GM12878 (cell line): ENCODE measurements around the gene TOMM22. TPM values are rescaled to one million over a fixed set of nuclear protein-coding genes. Genes with fewer than 3 reads are reported as not detected.

ENCODE experiments used
- CHD1 ChIP-seq: IDR thresholded peaks from 2 replicates; pipeline ENCODE4 v1.6.1; 2012; ENCODE audit warnings: low read depth, low read length, improper control_type of control experiment
- CUX1 ChIP-seq: IDR thresholded peaks from 2 replicates; pipeline ENCODE4 v1.6.1; 2012; ENCODE audit warnings: improper control_type of control experiment, low read depth, low read length; ENCODE audit not compliant: insufficient replicate concordance
- IRF3 ChIP-seq: fragments of 450-650 bp; IDR thresholded peaks from 2 replicates; pipeline ENCODE4 v1.6.1; 2014; ENCODE audit warnings: mild to moderate bottlenecking
- IRF5 ChIP-seq: fragments of 450-650 bp; IDR thresholded peaks from 2 replicates; pipeline ENCODE4 v1.6.1; 2017; ENCODE audit warnings: borderline replicate concordance
- KAT2A ChIP-seq: conservative IDR thresholded peaks from 2 replicates; pipeline ENCODE4 v1.6.1; 2011; ENCODE audit warnings: low read depth, low read length; ENCODE audit not compliant: control insufficient read depth
- KLF5 ChIP-seq: fragments of 450-650 bp; IDR thresholded peaks from 2 replicates; pipeline ENCODE4 v1.6.1; 2014; ENCODE audit warnings: mild to moderate bottlenecking; ENCODE audit not compliant: partially characterized antibody
- MEF2B ChIP-seq: fragments of 450-650 bp; IDR thresholded peaks from 2 replicates; pipeline ENCODE4 v1.6.1; 2018; ENCODE audit warnings: mild to moderate bottlenecking, moderate library complexity; ENCODE audit not compliant: partially characterized antibody, poor library complexity, severe bottlenecking
- RB1 ChIP-seq: fragments of 450-650 bp; formaldehyde crosslinking; IDR thresholded peaks from 2 replicates; pipeline ENCODE4 v1.6.1; 2017; ENCODE audit warnings: mild to moderate bottlenecking, borderline replicate concordance
- RCOR1 ChIP-seq: conservative IDR thresholded peaks from 2 replicates; pipeline ENCODE4 v1.6.1; 2012; ENCODE audit warnings: low read depth, low read length, improper control_type of control experiment
- RELA ChIP-seq: fragments of 450-650 bp; IDR thresholded peaks from 2 replicates; pipeline ENCODE4 v1.8.0; 2014; ENCODE audit warnings: borderline replicate concordance; ENCODE audit not compliant: partially characterized antibody
- RELB ChIP-seq: fragments of 450-650 bp; IDR thresholded peaks from 2 replicates; pipeline ENCODE4 v1.6.1; 2017; ENCODE audit warnings: low read depth, mild to moderate bottlenecking, moderate library complexity
- SKIL ChIP-seq: fragments of 450-650 bp; IDR thresholded peaks from 2 replicates; pipeline ENCODE4 v1.6.1; 2017; ENCODE audit warnings: mild to moderate bottlenecking, low read depth, inconsistent platforms; ENCODE audit not compliant: poor library complexity, severe bottlenecking
- ZNF384 ChIP-seq: IDR thresholded peaks from 2 replicates; pipeline ENCODE4 v1.6.1; 2012; ENCODE audit warnings: low read depth, mild to moderate bottlenecking, low read length, improper control_type of control experiment, borderline replicate concordance
- polyA plus RNA-seq, 11 experiments: library from polyadenylated mRNA; depleted of rRNA in 4 of 11; unstranded in 6 of 11; stranded (reverse) in 5 of 11; fragments of >200 nt; fragmentation: Nextera tagmentation in 4 of 11; fragmentation: Illumina TruSeq in 1 of 11; extraction: Ambion mirVana in 4 of 11; extraction: Trizol in 1 of 11; gene quantifications; 1 replicate in 1 of 11; 2 replicates in 10 of 11; pipeline versions ENCODE4 v1.2.1 to v1.2.3, GENCODE V29; 2011 to 2016; ENCODE audit warnings: inconsistent platforms in 2 of 11, missing spikeins in 2 of 11, low read depth in 1 of 11
- total RNA-seq, 4 experiments: library from RNA; depleted of rRNA in 3 of 4; stranded (reverse); fragments of >200 nt in 3 of 4; fragmentation: Illumina TruSeq in 1 of 4; extraction: Trizol in 1 of 4; gene quantifications; 2 replicates each; pipeline versions ENCODE4 v1.2.1 to v1.2.3, GENCODE V29; 2013 to 2021

The TOMM22 gene
- total and polyA plus RNA-seq, 10 of the 15 experiments (the other 5 are each of a cell fraction or from before 2014, with no cell fraction given): 37.6 to 197 (median 94.9) TPM

- TF ChIP-seq MEF2B (no peak), RELA (no peak), ZNF384 (no peak), IRF3 (no peak), CUX1 (no peak), RELB (no peak), RB1 (peak; percentile 85; the same call in 1 of the 2 replicates), KLF5 (no peak), IRF5 (no peak), RCOR1 (0 out of 2 replicates have a peak, but pooled peaks have one; percentile 18), CHD1 (peak; percentile 58; the same call in 1 of the 2 replicates), SKIL (no peak), KAT2A (no peak)
These were observed 18.6 kb downstream of the TOMM22 start (continued) for GRCh38 chr22:38700270-38700788.
